Stimulated activated CD4-positive, alpha-beta T cell treated with anti-CD3 and anti-CD28 coated beads, Interleukin-1b, Interleukin-23, amount 100 ng/mL, for 4 hours (primary cell): Measurements from ENCODE around the gene INHBB.
"Not testable (repeated sequence)": the region's sequence is repeated elsewhere in the genome, so short reads cannot be mapped to it uniquely, and the experiment has no call there.

ENCODE experiments used
- DNase-seq, 2 donors: peaks; one replicate each; pipeline ENCODE4 v3.0.0-alpha.2; 2020; ENCODE audit warnings: low read depth in 2 of 2

INHBB gene

GRCh38 chr2:120316071-120316470 is 29.9 kb upstream of the INHBB start:
- DNase-seq, result no peak

DNA sequence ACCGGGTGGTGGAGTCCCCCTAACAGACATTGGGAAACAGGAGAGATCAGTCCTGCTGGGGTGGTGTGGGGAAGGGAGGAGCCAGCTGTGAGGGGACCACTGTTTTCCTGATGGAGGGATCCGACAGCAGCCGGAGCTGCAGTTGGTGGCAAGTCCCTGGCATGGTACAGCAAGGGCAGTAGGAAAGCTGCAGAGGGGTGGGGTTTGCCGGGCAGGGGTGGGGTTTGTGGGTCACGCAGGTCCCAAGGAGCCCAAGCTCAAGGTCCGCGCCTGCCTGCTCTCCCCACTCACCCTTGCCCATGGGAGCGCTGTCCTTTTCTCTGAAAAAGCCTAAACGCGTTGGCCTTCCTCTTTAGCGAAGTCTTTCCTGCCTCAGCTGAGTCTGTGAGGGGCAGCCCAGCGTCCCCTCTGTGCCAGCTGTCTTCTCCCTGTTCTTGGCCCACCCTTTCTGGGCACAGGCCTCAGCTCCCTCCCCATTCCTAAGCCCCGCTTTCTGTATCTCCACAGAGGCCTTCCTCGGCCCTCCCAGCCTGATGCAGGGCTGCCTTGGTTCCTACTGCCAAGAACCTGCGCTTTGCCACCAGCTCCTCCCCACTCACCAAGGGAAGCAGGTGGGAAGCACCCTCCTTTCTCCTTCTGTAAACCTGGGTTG is 29.3 kb upstream of the INHBB start:
- no peak for DNase-seq

DNA sequence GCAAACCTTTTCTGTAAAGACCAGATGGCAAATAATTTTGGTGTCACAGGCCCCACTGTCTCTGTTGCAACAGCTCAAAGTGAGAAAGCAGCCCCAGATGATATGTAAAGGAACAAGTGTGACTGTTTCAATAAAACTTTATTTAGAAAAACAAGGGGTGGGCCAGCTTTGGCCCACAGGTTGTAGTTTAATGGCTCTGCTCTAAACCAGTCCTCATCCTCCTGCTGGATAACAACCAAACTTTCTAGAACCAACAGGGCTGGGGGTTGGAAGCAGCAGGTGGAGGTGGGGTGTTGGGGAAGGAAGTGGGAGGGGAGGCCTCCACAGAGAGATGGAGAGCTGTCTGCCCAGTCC is 28.8 kb upstream of the INHBB start:
- no peak for DNase-seq

GRCh38 chr2:120317916-120318315 is 28.0 kb upstream of the INHBB start:
- DNase-seq, result no peak

GRCh38 chr2:120318626-120319025 is 27.3 kb upstream of the INHBB start:
- DNase-seq, result no peak

GRCh38 chr2:120319123-120319522 is 26.8 kb upstream of the INHBB start:
- no peak for DNase-seq

DNA sequence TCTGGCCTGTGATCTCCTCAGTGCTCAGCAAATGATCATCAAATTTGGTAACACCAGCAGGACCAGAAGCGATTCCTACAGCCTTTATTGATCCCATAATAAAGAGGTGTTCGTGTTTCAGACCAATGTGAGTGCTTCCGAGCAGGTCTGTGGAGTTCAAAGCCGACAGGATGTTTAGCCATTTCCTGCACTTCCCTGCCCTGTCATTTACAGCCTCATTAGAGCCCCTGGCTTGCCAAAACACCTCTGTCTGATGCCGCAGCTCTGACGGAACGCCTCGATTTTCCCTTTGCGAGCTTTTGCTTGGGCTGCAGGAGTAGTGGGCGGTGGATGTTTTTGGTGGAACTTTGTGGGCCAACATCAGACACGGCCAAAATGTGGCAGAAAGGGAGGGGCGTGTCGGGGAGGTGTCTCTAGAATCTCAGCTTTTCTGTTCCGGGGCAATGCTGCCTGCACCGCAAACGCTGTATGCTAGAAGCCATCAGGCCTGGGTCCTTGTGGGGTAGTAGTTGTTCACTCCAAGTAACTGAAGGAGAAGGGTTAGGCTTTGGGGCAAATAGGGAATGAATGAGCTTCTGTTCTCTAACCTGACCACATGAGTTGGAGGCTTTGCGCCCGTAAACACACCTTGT is 26.1 kb upstream of the INHBB start:
- no peak for DNase-seq

- DNase-seq, result no peak
Observed at GRCh38 chr2:120320318-120320851, 25.6 kb upstream of the INHBB start.

- DNase-seq, result not testable (repeated sequence)
Observed at GRCh38 chr2:120320887-120321556, 24.9 kb upstream of the INHBB start.

- no peak for DNase-seq
Observed at GRCh38 chr2:120321721-120322284, 24.1 kb upstream of the INHBB start.

DNA sequence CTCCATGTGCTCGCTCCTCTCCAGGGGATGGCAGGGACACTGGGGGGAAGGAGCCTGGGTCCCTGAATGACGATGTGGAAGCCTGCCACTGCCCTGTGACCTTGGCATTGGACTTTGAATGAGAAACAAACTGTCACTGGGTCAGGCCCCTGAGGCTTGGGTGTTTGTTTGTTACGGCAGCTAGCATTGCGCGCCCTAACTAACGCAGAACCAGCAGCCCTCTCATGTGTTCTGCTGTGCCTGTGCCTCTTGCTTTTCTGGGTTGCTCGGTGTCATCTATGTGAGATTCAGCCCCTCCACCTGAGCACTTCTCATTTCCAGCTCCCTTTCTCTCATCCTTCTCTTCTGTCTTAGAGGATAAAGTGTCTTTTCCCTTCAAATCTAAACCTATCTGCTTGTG is 23.6 kb upstream of the INHBB start:
- DNase-seq, result no peak

GRCh38 chr2:120323214-120323613 is 22.7 kb upstream of the INHBB start:
- no peak for DNase-seq

DNA sequence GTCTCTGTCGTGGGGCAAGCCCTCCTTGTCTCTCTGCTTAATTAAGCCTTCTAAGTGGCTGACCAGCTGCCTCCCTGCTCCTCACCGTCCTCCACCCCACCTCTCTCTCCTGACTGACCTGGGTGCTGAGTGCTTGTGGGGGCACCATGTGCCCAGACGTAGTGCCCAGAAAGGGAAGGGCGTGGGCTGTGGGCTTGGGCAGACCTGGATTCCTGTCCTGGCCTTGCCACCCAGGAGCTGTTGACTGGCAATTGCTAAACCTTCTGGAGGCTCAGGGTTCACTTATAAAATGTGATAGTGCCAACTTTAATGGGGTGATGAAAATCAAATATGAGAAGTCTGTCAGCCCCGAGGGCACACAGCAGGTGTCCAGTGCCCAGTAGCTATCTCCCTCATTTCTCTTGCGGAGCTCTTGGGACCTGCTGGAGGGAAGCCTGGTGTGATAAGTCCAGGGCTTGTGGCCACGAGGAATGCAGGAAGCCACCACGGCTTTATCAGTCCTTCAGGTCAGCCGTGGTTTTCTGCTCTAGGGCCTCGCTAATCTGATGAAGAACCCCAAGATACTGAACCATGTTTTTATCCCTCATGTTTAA is 22.0 kb upstream of the INHBB start:
- DNase-seq, result no peak

DNA sequence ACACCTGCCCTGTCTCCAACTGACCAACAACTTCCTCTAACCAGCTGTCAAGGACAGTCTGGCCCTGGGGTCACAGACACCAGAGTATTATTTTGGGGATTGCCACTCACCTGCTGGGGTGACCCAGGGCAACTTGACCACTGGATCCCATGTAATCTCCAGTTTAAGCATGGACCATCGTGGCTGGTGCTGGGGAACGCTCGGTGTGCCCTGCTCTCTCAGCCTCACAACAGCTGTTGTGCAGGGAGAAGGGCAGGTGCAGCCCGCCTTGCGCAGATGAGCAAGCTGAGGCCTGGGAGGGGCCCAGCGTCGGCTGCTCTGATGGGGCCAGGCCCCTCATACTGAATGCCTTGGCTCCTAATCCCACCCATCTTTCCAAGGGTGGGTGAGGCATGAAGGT is 21.0 kb upstream of the INHBB start:
- DNase-seq, result no peak

- no peak for DNase-seq
Observed at GRCh38 chr2:120326066-120326465, 19.9 kb upstream of the INHBB start.

DNA sequence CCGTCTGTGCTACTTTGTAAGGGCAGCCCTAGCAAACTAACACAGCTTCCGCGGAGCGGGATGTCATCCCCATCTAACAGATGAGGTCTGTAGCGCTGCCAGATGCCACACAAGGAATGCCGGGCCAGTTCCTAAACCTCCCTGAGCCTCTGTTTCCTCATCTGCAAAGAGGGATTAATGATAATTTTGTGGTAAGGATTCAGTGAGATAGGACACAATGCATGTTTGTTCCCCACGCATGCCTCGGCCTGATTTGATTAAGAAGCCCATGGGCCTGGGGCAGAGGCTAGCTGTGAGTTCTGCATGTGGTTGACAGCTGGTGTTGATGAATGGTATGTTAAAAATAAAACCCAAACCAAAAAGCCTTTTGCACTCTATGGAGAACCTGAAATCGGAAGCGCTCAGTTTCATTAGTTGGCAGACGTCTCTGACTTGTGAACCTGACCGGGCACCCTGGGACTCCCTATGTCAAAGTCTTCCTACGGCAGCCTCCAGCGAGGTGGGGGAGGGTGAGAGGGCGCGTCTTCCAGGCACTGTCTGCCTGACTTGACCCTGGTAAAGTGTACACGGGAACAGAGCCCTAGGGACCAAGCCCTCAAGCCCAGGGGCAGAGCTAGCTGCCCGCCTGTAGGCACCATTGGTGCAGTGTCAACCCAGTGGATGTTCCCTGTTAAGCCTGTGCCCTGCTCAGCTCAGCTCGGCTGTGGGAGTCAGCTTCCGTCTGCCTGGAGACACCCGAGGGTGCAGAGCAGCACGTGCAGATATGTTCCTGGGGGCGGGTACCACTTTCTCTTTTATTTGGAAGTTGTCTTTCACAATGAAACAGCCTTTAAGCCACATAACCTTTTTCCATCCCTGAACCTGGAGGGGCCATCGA is 14.8 kb upstream of the INHBB start:
- DNase-seq, result no peak

DNA sequence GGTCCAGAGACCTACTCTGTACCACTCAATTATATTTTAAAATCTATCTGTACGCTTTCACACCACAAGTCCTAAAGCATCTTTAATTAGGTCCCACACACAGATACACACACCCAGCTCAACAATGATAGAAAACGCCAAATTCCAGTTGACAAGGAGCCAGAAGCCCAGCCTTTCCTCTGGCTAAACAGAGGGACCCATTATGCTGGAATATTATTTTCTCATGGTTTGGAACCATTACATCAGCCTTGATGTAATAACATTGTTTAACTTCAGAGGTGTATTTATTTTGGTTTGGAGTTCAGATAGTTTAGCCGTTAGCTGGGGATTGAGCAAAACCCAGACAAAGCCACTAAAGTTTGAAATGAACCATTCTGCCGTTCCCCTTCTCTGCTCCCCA is 14.0 kb upstream of the INHBB start:
- DNase-seq, result no peak

- DNase-seq, result no peak
Observed at GRCh38 chr2:120332384-120332783, 13.6 kb upstream of the INHBB start.

DNA sequence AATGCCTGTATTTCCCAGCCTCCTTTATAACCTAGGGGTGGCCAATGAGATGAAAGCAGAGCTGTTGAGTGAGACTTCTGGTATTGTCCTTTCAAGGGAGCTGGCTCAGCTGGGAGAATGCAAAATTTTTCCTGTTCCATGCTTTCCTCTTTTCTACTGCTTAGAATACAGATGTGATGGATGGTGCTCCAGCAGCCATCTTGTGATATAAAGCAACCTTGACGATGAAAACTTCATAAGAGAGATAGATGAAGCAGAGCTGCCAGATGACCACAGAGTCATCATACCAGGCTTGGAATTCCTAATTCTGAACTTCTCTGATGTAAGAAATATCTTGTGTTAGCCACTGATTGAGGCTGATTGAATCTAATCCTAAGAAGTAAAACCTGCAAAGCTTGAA is 11.9 kb upstream of the INHBB start:
- no peak for DNase-seq

DNA sequence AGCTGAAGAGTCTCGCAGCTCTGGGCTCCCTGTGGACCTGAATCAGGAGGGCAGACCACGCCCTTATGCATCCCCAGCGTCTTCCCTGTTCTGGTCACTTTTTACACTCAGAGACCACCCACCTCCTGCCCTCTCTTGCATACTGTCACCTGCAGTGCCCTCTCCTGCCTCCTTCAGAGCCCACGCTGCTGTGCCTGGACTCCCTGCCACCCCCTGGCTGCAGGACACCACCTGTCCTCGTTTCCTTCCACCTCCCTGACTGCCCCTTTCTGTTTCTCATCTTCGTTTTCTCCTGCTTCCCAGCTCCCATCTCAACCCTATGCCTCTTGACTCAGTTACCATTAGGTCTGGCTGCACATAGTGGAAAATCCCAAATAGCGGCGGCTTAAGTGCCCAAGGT is 9.2 kb upstream of the INHBB start:
- no peak for DNase-seq

DNA sequence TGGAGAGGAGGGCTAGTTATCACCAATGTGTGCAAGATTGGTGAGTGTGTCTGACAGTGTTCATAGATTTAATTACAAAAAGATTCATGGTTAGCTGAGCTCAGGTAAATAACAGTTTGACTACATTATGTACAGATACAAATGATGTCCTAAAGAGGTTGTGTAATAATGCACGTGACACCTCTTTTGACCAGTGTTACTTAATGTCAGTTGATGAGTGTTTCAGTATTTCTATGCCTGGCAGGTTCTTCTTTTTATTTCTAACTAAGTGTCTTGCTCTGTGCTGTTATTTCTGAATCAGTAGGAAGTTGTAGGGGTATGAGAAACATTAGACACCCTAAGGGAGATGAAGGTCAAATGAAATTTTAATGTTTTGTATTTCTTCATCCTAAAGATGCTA is 7.9 kb upstream of the INHBB start:
- no peak for DNase-seq
